ENCODE data around the gene CREBBP. TPM values are rescaled to one million over a fixed set of nuclear protein-coding genes. Genes with fewer than 3 reads are reported as not detected.
"Not testable (repeated sequence)": the region's sequence is repeated elsewhere in the genome, so short reads cannot be mapped to it uniquely, and the experiment has no call there.

The CREBBP gene
- total and polyA plus RNA-seq, 9 donors = 35.6 to 94.5 (median 78.3) TPM

GRCh38 chr16:3715430-3715829 lies 165.1 kb downstream of the CREBBP start:
- TF ChIP-seq POLR2A (IDR thresholded peaks at IDR 0.05) (no peak), EP300 (IDR thresholded peaks at IDR 0.05) (no peak), CTCF (IDR thresholded peaks at IDR 0.05) (no peak)
- intact Hi-C loops (cut with DNase I) = no loop called here
- no peaks in the 10 kb centered on the region for H3K9me3 ChIP-seq
- 85 to 89% (median 88%) methylated on average over 7 of the region's 7 CpGs for WGBS, 3 donors
- DNase-seq = no peak
- H3K27me3 ChIP-seq = no peaks in the 10 kb centered on the region
- no peaks in the 10 kb centered on the region for H3K36me3 ChIP-seq
- H3K4me3 ChIP-seq = no peak overlapping the region
- H3K27ac ChIP-seq = no peak overlapping the region
- H3K4me1 ChIP-seq (ENCODE audit: insufficient read depth) = peaks cover 5% of the 10 kb centered on the region

- H3K27me3 ChIP-seq; H3K36me3 ChIP-seq; DNase-seq; H3K27ac ChIP-seq; H3K9me3 ChIP-seq; intact Hi-C loops (cut with DNase I); H3K4me3 ChIP-seq; H3K4me1 ChIP-seq (ENCODE audit: insufficient read depth): not testable (repeated sequence)
- WGBS, 3 donors = 93 to 96% (median 95%) methylated on average over 10 of the region's 10 CpGs
Measured at GRCh38 chr16:3714378-3714777, 166.1 kb downstream of the CREBBP start.

- Histone ChIP-seq H3K27ac (no peak overlapping the region), H3K4me3 (no peak overlapping the region), H3K9me3 (no peaks in the 10 kb centered on the region), H3K4me1 (ENCODE audit: insufficient read depth) (peaks cover 5% of the 10 kb centered on the region), H3K27me3 (no peaks in the 10 kb centered on the region), H3K36me3 (no peaks in the 10 kb centered on the region)
- TF ChIP-seq CTCF (IDR thresholded peaks at IDR 0.05) (no peak), POLR2A (IDR thresholded peaks at IDR 0.05) (no peak), EP300 (IDR thresholded peaks at IDR 0.05) (no peak)
- intact Hi-C loops (cut with DNase I) = no loop called here
- WGBS, 3 donors = 83 to 88% (median 86%) methylated on average over 15 of the region's 15 CpGs
- no peak for DNase-seq
Measured at GRCh38 chr16:3713587-3714242, 166.8 kb downstream of the CREBBP start.

GRCh38 chr16:3712861-3713372 lies 167.6 kb downstream of the CREBBP start:
- Histone ChIP-seq H3K27ac (no peak overlapping the region), H3K36me3 (no peaks in the 10 kb centered on the region), H3K4me3 (no peak overlapping the region), H3K9me3 (no peaks in the 10 kb centered on the region), H3K4me1 (ENCODE audit: insufficient read depth) (peaks cover 2% of the 10 kb centered on the region), H3K27me3 (no peaks in the 10 kb centered on the region)
- no peak for TF ChIP-seq EP300 (IDR thresholded peaks at IDR 0.05)
- no peak for TF ChIP-seq CTCF (IDR thresholded peaks at IDR 0.05)
- no peak for TF ChIP-seq POLR2A (IDR thresholded peaks at IDR 0.05)
- no peak for DNase-seq
- intact Hi-C loops (cut with DNase I) = no loop called here
- WGBS, 3 donors = 77 to 84% (median 78%) methylated on average over 16 of the region's 16 CpGs

- Histone ChIP-seq H3K27me3 (no peaks in the 10 kb centered on the region), H3K4me1 (ENCODE audit: insufficient read depth) (no peaks in the 10 kb centered on the region), H3K4me3 (no peak overlapping the region), H3K36me3 (no peaks in the 10 kb centered on the region), H3K27ac (no peak overlapping the region), H3K9me3 (no peaks in the 10 kb centered on the region)
- DNase-seq = no peak
- 88 to 92% (median 90%) methylated on average over 10 of the region's 10 CpGs for WGBS, 3 donors
- intact Hi-C loops (cut with DNase I) = no loop called here
- TF ChIP-seq POLR2A (IDR thresholded peaks at IDR 0.05) = no peak
- TF ChIP-seq CTCF (IDR thresholded peaks at IDR 0.05) = no peak
- no peak for TF ChIP-seq EP300 (IDR thresholded peaks at IDR 0.05)
Measured at GRCh38 chr16:3706253-3707012, 174.1 kb downstream of the CREBBP start.
